ENCODE data around the gene ZNF649.

ZNF649 gene

GRCh38 chr19:51891193-51891747 is 13.5 kb downstream of the ZNF649 start:
- peaks cover 100% of the 10 kb centered on the region for H3K9me3 ChIP-seq
- H3K4me3 ChIP-seq, result peak overlapping the region; percentile 47
- no peak overlapping the region for H3K4me2 ChIP-seq
- no peaks in the 10 kb centered on the region for H3K4me1 ChIP-seq
- H3K27ac ChIP-seq, result no peak overlapping the region
- no peak overlapping the region for H3K9ac ChIP-seq
- no peaks in the 10 kb centered on the region for H3K27me3 ChIP-seq
- H3K36me3 ChIP-seq, result peaks cover 100% of the 10 kb centered on the region
- no peaks in the 10 kb centered on the region for H4K20me1 ChIP-seq
- TF ChIP-seq Cebpa-rat (IDR thresholded peaks at IDR 0.05), result no peak

- H3K36me3 ChIP-seq, result peaks cover 100% of the 10 kb centered on the region
- peaks cover 100% of the 10 kb centered on the region for H3K9me3 ChIP-seq
- no peaks in the 10 kb centered on the region for H3K4me1 ChIP-seq
Measured at GRCh38 chr19:51889934-51890333, 14.9 kb downstream of the ZNF649 start.

GRCh38 chr19:51887522-51888498 is 17.0 kb downstream of the ZNF649 start, which contains the start of gene ZNF577:
ZNF577 (minus strand) TSS chr19:51887951; CDS start chr19:51880382, 7,569 bp downstream.
- Histone ChIP-seq H4K20me1 (no peaks in the 10 kb centered on the region), H3K4me3 (peak within 1 kb of the TSS; percentile 32; the same call in 1 of the 2 replicates), H3K27me3 (no peaks in the 10 kb centered on the region), H3K4me2 (no peak within 1 kb of the TSS), H3K36me3 (peaks cover 94% of the 10 kb centered on the region), H3K9me3 (peaks cover 100% of the 10 kb centered on the region), H3K27ac (no peak within 1 kb of the TSS), H3K9ac (no peak within 1 kb of the TSS), H3K4me1 (no peaks in the 10 kb centered on the region)
- no peak; the same call in 1 of the 2 replicates for TF ChIP-seq Cebpa-rat (IDR thresholded peaks at IDR 0.05)

More at GRCh38 chr19:51889934-51890333, 14.9 kb downstream of the ZNF649 start:
- H3K9ac ChIP-seq, result no peak overlapping the region
- H3K4me3 ChIP-seq, result peak overlapping the region; percentile 47
- H3K27me3 ChIP-seq, result no peaks in the 10 kb centered on the region
- H3K4me2 ChIP-seq, result no peak overlapping the region
- no peak overlapping the region for H3K27ac ChIP-seq
- TF ChIP-seq Cebpa-rat (IDR thresholded peaks at IDR 0.05), result no peak
- H4K20me1 ChIP-seq, result no peaks in the 10 kb centered on the region

- H3K27me3 ChIP-seq, result no peaks in the 10 kb centered on the region
- H3K9ac ChIP-seq, result no peak overlapping the region
- peaks cover 94% of the 10 kb centered on the region for H3K36me3 ChIP-seq
- no peak for TF ChIP-seq Cebpa-rat (IDR thresholded peaks at IDR 0.05)
- no peak overlapping the region for H3K27ac ChIP-seq
- H3K4me1 ChIP-seq, result no peaks in the 10 kb centered on the region
- peaks cover 100% of the 10 kb centered on the region for H3K9me3 ChIP-seq
- no peak overlapping the region for H3K4me2 ChIP-seq
- H3K4me3 ChIP-seq, result no peak overlapping the region
- H4K20me1 ChIP-seq, result no peaks in the 10 kb centered on the region
Measured at GRCh38 chr19:51884713-51885112, 20.1 kb downstream of the ZNF649 start.

GRCh38 chr19:51882518-51882917 is 22.3 kb downstream of the ZNF649 start:
- Histone ChIP-seq H3K9ac (no peak overlapping the region), H3K27ac (no peak overlapping the region), H3K9me3 (peaks cover 100% of the 10 kb centered on the region)

GRCh38 chr19:51873097-51873496 is 31.7 kb downstream of the ZNF649 start:
- no peaks in the 10 kb centered on the region for H3K27me3 ChIP-seq
- H3K9me3 ChIP-seq, result peaks cover 100% of the 10 kb centered on the region
- H3K9ac ChIP-seq, result no peak overlapping the region
- no peak for TF ChIP-seq Cebpa-rat (IDR thresholded peaks at IDR 0.05)
- peak overlapping the region; percentile 48 for H3K4me3 ChIP-seq
- H3K36me3 ChIP-seq, result peaks cover 100% of the 10 kb centered on the region
- H3K4me2 ChIP-seq, result no peak overlapping the region
- no peaks in the 10 kb centered on the region for H4K20me1 ChIP-seq
- H3K4me1 ChIP-seq, result no peaks in the 10 kb centered on the region
- H3K27ac ChIP-seq, result no peak overlapping the region

More at GRCh38 chr19:51882518-51882917, 22.3 kb downstream of the ZNF649 start:
- H3K36me3 ChIP-seq, result peaks cover 94% of the 10 kb centered on the region
- H3K4me2 ChIP-seq, result no peak overlapping the region
- no peak overlapping the region for H3K4me3 ChIP-seq
- H3K4me1 ChIP-seq, result no peaks in the 10 kb centered on the region
- H3K27me3 ChIP-seq, result no peaks in the 10 kb centered on the region
- no peak for TF ChIP-seq Cebpa-rat (IDR thresholded peaks at IDR 0.05)
- no peaks in the 10 kb centered on the region for H4K20me1 ChIP-seq

GRCh38 chr19:51861870-51862622 is 42.8 kb downstream of the ZNF649 start:
- no peak overlapping the region for H3K27ac ChIP-seq
- no peak overlapping the region for H3K4me2 ChIP-seq
- H3K9me3 ChIP-seq, result peaks cover 99% of the 10 kb centered on the region
- no peak for TF ChIP-seq Cebpa-rat (IDR thresholded peaks at IDR 0.05)
- H3K27me3 ChIP-seq, result no peaks in the 10 kb centered on the region
- peaks cover 80% of the 10 kb centered on the region for H3K36me3 ChIP-seq
- H4K20me1 ChIP-seq, result no peaks in the 10 kb centered on the region
- no peak overlapping the region for H3K9ac ChIP-seq
- peak overlapping the region; percentile 19; the same call in 1 of the 2 replicates for H3K4me3 ChIP-seq
- H3K4me1 ChIP-seq, result no peaks in the 10 kb centered on the region

Data from BLaER1 (cell line).